HepG2 (cell line): ENCODE data around the gene POLG2. TPM values are rescaled to one million over a fixed set of nuclear protein-coding genes. Genes with fewer than 3 reads are reported as not detected.

Experiments
- ATAC-seq: fragments of 200-7000 bp; cut with Tn5 transposase; 3 replicates; pipeline ENCODE4 v1.9.1; 2020; ENCODE audit warnings: mild to moderate bottlenecking, moderate library complexity
- BruUV-seq: library from RNA; stranded (reverse); fragments of 400-500 nt; replicated peaks from 2 replicates; lab custom pipeline; 2021; lab: Mats Ljungman, UMichigan
- CTCF ChIA-PET: fragments of 300-600 bp; formaldehyde crosslinking; extraction: SDS; loops from one replicate; lab custom pipeline; 2021; ENCODE audit warnings: low total read pairs, inconsistent platforms, low intra/inter-chr PET ratio; lab: Yijun Ruan, JAX
- POLR2A ChIA-PET: fragments of 350-600 bp; sonication (Branson Sonifier 250); formaldehyde crosslinking; loops from one replicate; lab custom pipeline; 2020; ENCODE audit warnings: antibody characterized with exemption, inconsistent platforms; lab: Yijun Ruan, JAX
- DNase-seq: peaks from one replicate; pipeline ENCODE4 v3.0.0-alpha.2; 2015; ENCODE audit warnings: low spot score
- FAIRE-seq: peaks from 3 replicates; lab custom pipeline; 2011; peaks lifted over from hg19 to GRCh38; lab: Jason Lieb, UNC
- H2AFZ ChIP-seq: one replicate; pipeline ENCODE4 v1.6.1; 2011; ENCODE audit warnings: low read length, inconsistent platforms
- H3K27ac ChIP-seq: fragments of 300-600 bp; 3 replicates; pipeline ENCODE4 v1.8.0; 2011; ENCODE audit warnings: mixed run types, mild to moderate bottlenecking, mixed read lengths, low read length, inconsistent platforms; ENCODE audit not compliant: insufficient read depth; ENCODE audit errors: extremely low read length
- H3K27me3 ChIP-seq, 2 experiments: fragments of 200-600 bp in 1 of 2; 2 replicates in 1 of 2; 3 replicates in 1 of 2; pipeline versions ENCODE4 v1.6.0 to v1.8.0; 2011; ENCODE audit warnings: low read length in 2 of 2, mild to moderate bottlenecking in 2 of 2, moderate library complexity in 2 of 2, inconsistent platforms in 1 of 2; ENCODE audit not compliant: insufficient read depth in 2 of 2, control insufficient read depth in 1 of 2
- H3K36me3 ChIP-seq, 2 experiments: fragments of 200-600 bp in 1 of 2; replicated peaks in 1 of 2; 2 replicates in 1 of 2; 3 replicates in 1 of 2; pipeline versions ENCODE4 v1.5.1 to v1.8.0; 2011; ENCODE audit warnings: low read length in 2 of 2, inconsistent platforms in 1 of 2; ENCODE audit not compliant: insufficient read depth in 2 of 2, control insufficient read depth in 1 of 2
- H3K4me1 ChIP-seq: 2 replicates; pipeline ENCODE4 v1.5.1; 2012; ENCODE audit warnings: low read length, inconsistent platforms; ENCODE audit not compliant: insufficient read depth
- H3K4me2 ChIP-seq: 2 replicates; pipeline ENCODE4 v1.6.0; 2011; ENCODE audit warnings: low read depth, low read length, inconsistent platforms
- H3K4me3 ChIP-seq, 3 experiments: fragments of 200-600 bp in 1 of 3; sonication (generic), shearing (Covaris generic) in 1 of 3; replicated peaks in 1 of 3; 2 replicates each; pipeline ENCODE4 v1.5.1; 2011 to 2016; ENCODE audit warnings: low read length in 3 of 3, inconsistent platforms in 2 of 3, low read depth in 2 of 3, mild to moderate bottlenecking in 2 of 3, control low read depth in 1 of 3, mixed read lengths in 1 of 3; ENCODE audit not compliant: insufficient read depth in 1 of 3
- H3K79me2 ChIP-seq: one replicate; pipeline ENCODE4 v1.6.1; 2011; ENCODE audit warnings: low read length, inconsistent platforms; ENCODE audit not compliant: insufficient read depth
- H3K9ac ChIP-seq: 2 replicates; pipeline ENCODE4 v1.6.0; 2011; ENCODE audit warnings: mild to moderate bottlenecking, low read depth, low read length, inconsistent platforms; ENCODE audit not compliant: insufficient read depth
- H3K9me3 ChIP-seq: 2 replicates; pipeline ENCODE4 v1.5.1; 2012; ENCODE audit warnings: mild to moderate bottlenecking, low read length
- H4K20me1 ChIP-seq: 2 replicates; pipeline ENCODE4 v1.6.0; 2011; ENCODE audit warnings: inconsistent platforms, mild to moderate bottlenecking, low read length, moderate library complexity; ENCODE audit not compliant: insufficient read depth
- AGO2 ChIP-seq: fragments of 200-400 bp; formaldehyde crosslinking; optimal IDR thresholded peaks from 2 replicates; pipeline ENCODE3; 2017; ENCODE audit warnings: mild to moderate bottlenecking, low read depth, low read length, moderate library complexity
- GLI4 ChIP-seq: sonication (generic); formaldehyde crosslinking; IDR thresholded peaks from 2 replicates; pipeline ENCODE4 v1.5.1; 2020; ENCODE audit warnings: missing genetic modification reagents, mild to moderate bottlenecking, moderate library complexity, borderline replicate concordance
- POLR2A ChIP-seq, 2 experiments: IDR thresholded peaks; 2 replicates each; pipeline ENCODE4 v1.6.1; 2011; ENCODE audit warnings: low read depth in 2 of 2, low read length in 2 of 2, mild to moderate bottlenecking in 1 of 2, moderate library complexity in 1 of 2; ENCODE audit not compliant: insufficient read depth in 1 of 2
- STAG1 ChIP-seq: sonication (generic); formaldehyde crosslinking; IDR thresholded peaks from 2 replicates; pipeline ENCODE4 v1.4.0; 2020; ENCODE audit warnings: missing genetic modification reagents
- YEATS2 ChIP-seq: sonication (generic); formaldehyde crosslinking; IDR thresholded peaks from 2 replicates; pipeline ENCODE4 v1.4.0; 2020; ENCODE audit warnings: missing genetic modification reagents, borderline replicate concordance
- ZMYM3 ChIP-seq: sonication (generic); formaldehyde crosslinking; IDR thresholded peaks from 2 replicates; pipeline ENCODE4 v1.5.1; 2020; ENCODE audit warnings: mild to moderate bottlenecking, missing genetic modification reagents
- ZNF143 ChIP-seq: sonication (generic); formaldehyde crosslinking; IDR thresholded peaks from 2 replicates; pipeline ENCODE4 v1.4.0; 2020; ENCODE audit warnings: missing genetic modification reagents
- ZNF615 ChIP-seq: sonication (generic); formaldehyde crosslinking; IDR thresholded peaks from 2 replicates; pipeline ENCODE4 v1.5.0; 2020; ENCODE audit warnings: mild to moderate bottlenecking, missing genetic modification reagents, borderline replicate concordance
- ZNF841 ChIP-seq: sonication (generic); formaldehyde crosslinking; IDR thresholded peaks from 2 replicates; pipeline ENCODE4 v1.8.1; 2023; ENCODE audit warnings: missing genetic modification reagents, borderline replicate concordance
- WGBS: methylation state at CpG from one replicate; pipeline ENCODE4 v1.1.6; 2017; ENCODE audit warnings: low lambda C conversion rate; 5-methylcytosine and 5-hydroxymethylcytosine counted together
- in situ Hi-C: cut with HindIII; loops from 2 replicates; pipeline ENCODE4 v1.10.0; 2017; ENCODE audit warnings: low pct_unique_long_range_greater_than_20kb; ENCODE audit not compliant: extremely low pct_ligation_motif_present
- intact Hi-C: fragments of 100-400 bp; cut with micrococcal nuclease; formaldehyde crosslinking; loops from one replicate; pipeline ENCODE4 v1.10.0; 2022; ENCODE audit not compliant: unreplicated experiment
- polyA plus RNA-seq, 8 experiments: library from polyadenylated mRNA; depleted of rRNA in 3 of 8; stranded (reverse) in 7 of 8; unstranded in 1 of 8; fragments of >200 nt; fragmentation: Illumina TruSeq in 4 of 8; extraction: Trizol in 4 of 8; gene quantifications; 2 replicates each; pipeline versions ENCODE4 v1.2.1 to v1.2.3, GENCODE V29; 2011 to 2016; ENCODE audit warnings: low read depth in 4 of 8, missing spikeins in 1 of 8, mixed read lengths in 1 of 8; ENCODE audit not compliant: insufficient read depth in 1 of 8
- total RNA-seq, 5 experiments: library from RNA; depleted of rRNA; stranded (reverse); fragments of >200 nt; fragmentation: Illumina TruSeq; extraction: Trizol; gene quantifications; 2 replicates each; pipeline ENCODE4 v1.2.3, GENCODE V29; 2016; ENCODE audit warnings: low read depth in 1 of 5
- TF ChIP-seq, protein P1 (sequence below): sonication (generic); formaldehyde crosslinking; IDR thresholded peaks from 2 replicates; pipeline ENCODE4 v1.4.0; 2020; ENCODE audit warnings: missing genetic modification reagents
- TF ChIP-seq, protein P2 (sequence below): IDR thresholded peaks from 2 replicates; pipeline ENCODE4 v1.6.1; 2016; ENCODE audit warnings: mild to moderate bottlenecking
- TF ChIP-seq, protein P3 (sequence below): sonication (generic); formaldehyde crosslinking; IDR thresholded peaks from 2 replicates; pipeline ENCODE4 v1.8.0; 2022; ENCODE audit warnings: missing genetic modification reagents, low read depth, mild to moderate bottlenecking, borderline replicate concordance

The POLG2 gene
- total and polyA plus RNA-seq, 2 of the 13 experiments (the other 11 are each of a cell fraction or from before 2014, with no cell fraction given): 21.1 to 25.5 TPM

DNA sequence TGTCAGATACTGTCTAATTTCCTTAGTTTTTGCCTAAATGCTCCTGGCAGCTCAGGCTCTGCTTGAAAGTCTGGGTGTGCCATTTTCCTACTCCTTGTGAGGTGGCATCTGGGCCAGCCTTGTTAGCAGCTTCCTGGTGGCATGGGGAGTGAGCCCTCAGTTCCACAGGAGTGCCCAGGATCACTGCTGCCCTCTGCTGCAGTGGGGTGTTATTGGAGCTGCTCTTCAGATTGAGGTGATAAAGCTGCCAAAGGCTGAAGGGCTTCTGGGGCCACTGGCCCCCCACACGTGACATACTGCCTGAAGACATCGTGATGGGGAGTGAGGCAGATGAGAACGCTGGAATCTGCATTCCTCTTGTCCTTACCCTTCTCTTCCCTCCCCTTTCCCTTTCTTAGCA lies 37.3 kb upstream of the POLG2 start (continued):
- TF ChIP-seq, protein P1, sequence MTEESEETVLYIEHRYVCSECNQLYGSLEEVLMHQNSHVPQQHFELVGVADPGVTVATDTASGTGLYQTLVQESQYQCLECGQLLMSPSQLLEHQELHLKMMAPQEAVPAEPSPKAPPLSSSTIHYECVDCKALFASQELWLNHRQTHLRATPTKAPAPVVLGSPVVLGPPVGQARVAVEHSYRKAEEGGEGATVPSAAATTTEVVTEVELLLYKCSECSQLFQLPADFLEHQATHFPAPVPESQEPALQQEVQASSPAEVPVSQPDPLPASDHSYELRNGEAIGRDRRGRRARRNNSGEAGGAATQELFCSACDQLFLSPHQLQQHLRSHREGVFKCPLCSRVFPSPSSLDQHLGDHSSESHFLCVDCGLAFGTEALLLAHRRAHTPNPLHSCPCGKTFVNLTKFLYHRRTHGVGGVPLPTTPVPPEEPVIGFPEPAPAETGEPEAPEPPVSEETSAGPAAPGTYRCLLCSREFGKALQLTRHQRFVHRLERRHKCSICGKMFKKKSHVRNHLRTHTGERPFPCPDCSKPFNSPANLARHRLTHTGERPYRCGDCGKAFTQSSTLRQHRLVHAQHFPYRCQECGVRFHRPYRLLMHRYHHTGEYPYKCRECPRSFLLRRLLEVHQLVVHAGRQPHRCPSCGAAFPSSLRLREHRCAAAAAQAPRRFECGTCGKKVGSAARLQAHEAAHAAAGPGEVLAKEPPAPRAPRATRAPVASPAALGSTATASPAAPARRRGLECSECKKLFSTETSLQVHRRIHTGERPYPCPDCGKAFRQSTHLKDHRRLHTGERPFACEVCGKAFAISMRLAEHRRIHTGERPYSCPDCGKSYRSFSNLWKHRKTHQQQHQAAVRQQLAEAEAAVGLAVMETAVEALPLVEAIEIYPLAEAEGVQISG (CRISPR knock-in tag): peak; percentile 44
- TF ChIP-seq, protein P2, sequence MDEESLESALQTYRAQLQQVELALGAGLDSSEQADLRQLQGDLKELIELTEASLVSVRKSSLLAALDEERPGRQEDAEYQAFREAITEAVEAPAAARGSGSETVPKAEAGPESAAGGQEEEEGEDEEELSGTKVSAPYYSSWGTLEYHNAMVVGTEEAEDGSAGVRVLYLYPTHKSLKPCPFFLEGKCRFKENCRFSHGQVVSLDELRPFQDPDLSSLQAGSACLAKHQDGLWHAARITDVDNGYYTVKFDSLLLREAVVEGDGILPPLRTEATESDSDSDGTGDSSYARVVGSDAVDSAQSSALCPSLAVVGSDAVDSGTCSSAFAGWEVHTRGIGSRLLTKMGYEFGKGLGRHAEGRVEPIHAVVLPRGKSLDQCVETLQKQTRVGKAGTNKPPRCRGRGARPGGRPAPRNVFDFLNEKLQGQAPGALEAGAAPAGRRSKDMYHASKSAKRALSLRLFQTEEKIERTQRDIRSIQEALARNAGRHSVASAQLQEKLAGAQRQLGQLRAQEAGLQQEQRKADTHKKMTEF (CRISPR knock-in tag): 0 out of 2 replicates have a peak, but pooled peaks have one; percentile 22
- peak in 1 of 2 experiments; percentile 35; a peak in 1 of 4 replicates for TF ChIP-seq POLR2A (IDR thresholded peaks at IDR 0.05; ENCODE audit: insufficient read depth in 1 of 2, low read depth in 2 of 2, low read length in 2 of 2)

DNA sequence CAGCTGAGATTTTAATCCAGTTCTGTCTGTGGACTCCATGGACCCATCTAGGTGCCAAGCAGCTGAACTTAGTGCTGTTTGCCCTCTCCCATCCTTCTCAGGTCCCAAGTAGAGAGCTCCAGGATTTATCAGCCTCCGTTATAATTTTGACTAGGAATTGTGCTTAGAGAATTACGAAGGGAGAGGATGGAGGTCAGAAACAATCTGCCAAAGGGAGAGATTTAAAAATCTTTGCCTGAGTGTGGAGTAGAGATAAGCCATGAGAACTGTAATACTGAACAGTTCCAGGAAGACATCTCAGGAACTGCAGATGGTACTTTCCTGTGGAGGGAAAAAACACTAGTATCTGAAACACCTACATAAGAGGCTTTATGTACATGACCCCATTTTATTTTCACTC lies 36.9 kb upstream of the POLG2 start:
- H3K79me2 ChIP-seq: no peaks in the 10 kb centered on the region
- FAIRE-seq: no peak
- no peaks in the 10 kb centered on the region for H4K20me1 ChIP-seq
- no peak overlapping the region for H3K9ac ChIP-seq
- ATAC-seq: no peak
- H3K4me1 ChIP-seq: no peaks in the 10 kb centered on the region
- peaks cover 28 to 85% of the 10 kb centered on the region in 2 experiments for H3K36me3 ChIP-seq
- intact Hi-C loops: loop anchor here (5.0 to 10.0 kb wide), 2 partner anchors 114 to 201 kb away; no protein-coding TSS in a partner anchor
- H3K27me3 ChIP-seq: no peaks in the 10 kb centered on the region
- H3K9me3 ChIP-seq: no peaks in the 10 kb centered on the region
- no peak overlapping the region for H3K4me2 ChIP-seq
- WGBS: 95% methylated on average over 2 of the region's 2 CpGs
- no peak for TF ChIP-seq ZMYM3 (CRISPR knock-in tag)
- TF ChIP-seq GLI4: no peak
- no peak for TF ChIP-seq YEATS2 (CRISPR knock-in tag)
- no peak for TF ChIP-seq STAG1 (CRISPR knock-in tag)
- peak; percentile 8 for TF ChIP-seq AGO2
- TF ChIP-seq ZNF841: no peak
- no peak for TF ChIP-seq ZNF615 (CRISPR knock-in tag)
- no peak for TF ChIP-seq ZNF143
- TF ChIP-seq, protein P3, sequence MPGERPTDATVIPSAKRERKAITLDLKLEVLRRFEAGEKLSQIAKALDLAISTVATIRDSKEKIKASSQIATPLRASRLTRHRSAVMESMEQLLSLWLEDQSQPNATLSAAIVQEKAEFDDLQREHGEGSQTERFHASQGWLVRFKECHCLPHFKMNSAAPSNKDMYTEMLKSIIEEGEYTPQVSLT: no peak
- no peak overlapping the region for H2AFZ ChIP-seq
- no peak for DNase-seq
- ChIA-PET POLR2A (interaction anchor here (1.1 to 1.5 kb wide), 4 partner anchors 8 to 35 kb away, joined by 3 to 5 read pairs (median 4); partner anchors contain the start of gene CEP95), CTCF (no interaction called here)
- BruUV-seq: no TSS peak
- in situ Hi-C loops: loop anchor here (25.0 kb wide), 1 partner anchor 104 kb away; no protein-coding TSS in a partner anchor
- no peak overlapping the region for H3K27ac ChIP-seq
- H3K4me3 ChIP-seq: no peak overlapping the region
